Measurements from ENCODE around the gene MTHFD2L. TPM values are rescaled to one million over a fixed set of nuclear protein-coding genes. Genes with fewer than 3 reads are reported as not detected.

Gene MTHFD2L
- total and polyA plus RNA-seq, 8 donors, result 9.1 to 19.1 (median 16.6) TPM

DNA sequence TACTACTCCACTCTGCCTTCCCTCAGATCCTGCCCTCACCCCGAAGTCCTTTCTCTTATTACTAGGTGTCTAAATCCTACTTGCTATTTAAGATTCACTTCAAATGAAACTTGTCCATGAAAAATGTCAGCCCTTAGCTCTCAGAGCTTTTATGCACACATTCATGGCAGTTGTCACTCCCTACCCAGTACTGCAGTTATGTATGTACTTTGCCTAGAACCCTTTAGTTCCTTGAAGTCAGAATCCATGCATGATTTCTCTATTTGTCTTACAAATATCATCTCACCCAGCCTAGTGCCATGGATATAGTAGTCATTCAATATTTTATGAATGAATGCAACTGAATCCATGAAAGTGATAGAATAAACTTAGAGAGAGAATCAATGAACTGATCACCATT is 147.1 kb downstream of the MTHFD2L start:
- DNase-seq (no peak), ATAC-seq (no peak)
- Histone ChIP-seq H3K36me3 (no peaks in the 10 kb centered on the region), H3K27ac (no peak overlapping the region), H3K27me3 (no peaks in the 10 kb centered on the region), H3K4me1 (no peaks in the 10 kb centered on the region), H3K4me3 (no peak overlapping the region), H3K9me3 (no peaks in the 10 kb centered on the region)
- intact Hi-C loops (cut with DNase I), result no loop called here
- TF ChIP-seq, protein P1, sequence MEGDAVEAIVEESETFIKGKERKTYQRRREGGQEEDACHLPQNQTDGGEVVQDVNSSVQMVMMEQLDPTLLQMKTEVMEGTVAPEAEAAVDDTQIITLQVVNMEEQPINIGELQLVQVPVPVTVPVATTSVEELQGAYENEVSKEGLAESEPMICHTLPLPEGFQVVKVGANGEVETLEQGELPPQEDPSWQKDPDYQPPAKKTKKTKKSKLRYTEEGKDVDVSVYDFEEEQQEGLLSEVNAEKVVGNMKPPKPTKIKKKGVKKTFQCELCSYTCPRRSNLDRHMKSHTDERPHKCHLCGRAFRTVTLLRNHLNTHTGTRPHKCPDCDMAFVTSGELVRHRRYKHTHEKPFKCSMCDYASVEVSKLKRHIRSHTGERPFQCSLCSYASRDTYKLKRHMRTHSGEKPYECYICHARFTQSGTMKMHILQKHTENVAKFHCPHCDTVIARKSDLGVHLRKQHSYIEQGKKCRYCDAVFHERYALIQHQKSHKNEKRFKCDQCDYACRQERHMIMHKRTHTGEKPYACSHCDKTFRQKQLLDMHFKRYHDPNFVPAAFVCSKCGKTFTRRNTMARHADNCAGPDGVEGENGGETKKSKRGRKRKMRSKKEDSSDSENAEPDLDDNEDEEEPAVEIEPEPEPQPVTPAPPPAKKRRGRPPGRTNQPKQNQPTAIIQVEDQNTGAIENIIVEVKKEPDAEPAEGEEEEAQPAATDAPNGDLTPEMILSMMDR (IDR thresholded peaks at IDR 0.05), result no peak

GRCh38 chr4:74307170-74307569 is 149.3 kb downstream of the MTHFD2L start:
- Histone ChIP-seq H3K9me3 (no peaks in the 10 kb centered on the region), H3K36me3 (no peaks in the 10 kb centered on the region), H3K27me3 (no peaks in the 10 kb centered on the region), H3K4me3 (no peak overlapping the region), H3K4me1 (no peaks in the 10 kb centered on the region), H3K27ac (no peak overlapping the region)
- DNase-seq (no peak), ATAC-seq (no peak)
- intact Hi-C loops (cut with DNase I), result no loop called here
- TF ChIP-seq, protein P1 (IDR thresholded peaks at IDR 0.05), result no peak

DNA sequence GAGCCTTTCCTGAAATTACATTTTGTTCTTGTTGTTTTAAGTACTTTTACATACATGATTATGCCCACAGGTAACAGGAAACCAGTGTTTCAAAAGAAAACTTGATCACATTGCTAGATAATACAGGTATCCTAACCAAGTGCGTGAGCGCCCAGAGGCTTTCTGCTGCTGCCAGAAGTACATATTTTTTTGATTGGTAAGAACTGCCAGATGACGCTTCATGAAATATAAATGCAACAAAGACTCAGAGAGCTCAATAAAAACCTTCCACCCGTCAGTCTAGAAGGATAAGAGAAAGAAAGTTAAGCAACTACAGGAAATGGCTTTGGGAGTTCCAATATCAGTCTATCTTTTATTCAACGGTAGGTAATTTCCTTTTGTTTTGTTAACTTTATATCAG is 150.3 kb downstream of the MTHFD2L start, which contains the start of gene EPGN:
Gene EPGN, plus strand, starts transcription at position 256 of the 400 bp plus-strand sequence. Its CDS starts 64 bp downstream, at position 320.
- Histone ChIP-seq H3K36me3 (no peaks in the 10 kb centered on the region), H3K27me3 (no peaks in the 10 kb centered on the region), H3K27ac (no peak within 1 kb of the TSS), H3K4me3 (no peak within 1 kb of the TSS), H3K9me3 (no peaks in the 10 kb centered on the region), H3K4me1 (no peaks in the 10 kb centered on the region)
- TF ChIP-seq, protein P1 (IDR thresholded peaks at IDR 0.05), result no peak
- ATAC-seq (no peak), DNase-seq (no peak)
- intact Hi-C loops (cut with DNase I), result no loop called here

GRCh38 chr4:74309223-74309622 is 151.3 kb downstream of the MTHFD2L start:
- no peak for ATAC-seq
- H3K4me3 ChIP-seq, result no peak overlapping the region
- H3K27me3 ChIP-seq, result no peaks in the 10 kb centered on the region
- no peak overlapping the region for H3K27ac ChIP-seq
- H3K9me3 ChIP-seq, result no peaks in the 10 kb centered on the region
- no peaks in the 10 kb centered on the region for H3K4me1 ChIP-seq
- no peak for DNase-seq
- TF ChIP-seq, protein P1 (IDR thresholded peaks at IDR 0.05), result no peak
- intact Hi-C loops (cut with DNase I), result no loop called here
- no peaks in the 10 kb centered on the region for H3K36me3 ChIP-seq

DNA sequence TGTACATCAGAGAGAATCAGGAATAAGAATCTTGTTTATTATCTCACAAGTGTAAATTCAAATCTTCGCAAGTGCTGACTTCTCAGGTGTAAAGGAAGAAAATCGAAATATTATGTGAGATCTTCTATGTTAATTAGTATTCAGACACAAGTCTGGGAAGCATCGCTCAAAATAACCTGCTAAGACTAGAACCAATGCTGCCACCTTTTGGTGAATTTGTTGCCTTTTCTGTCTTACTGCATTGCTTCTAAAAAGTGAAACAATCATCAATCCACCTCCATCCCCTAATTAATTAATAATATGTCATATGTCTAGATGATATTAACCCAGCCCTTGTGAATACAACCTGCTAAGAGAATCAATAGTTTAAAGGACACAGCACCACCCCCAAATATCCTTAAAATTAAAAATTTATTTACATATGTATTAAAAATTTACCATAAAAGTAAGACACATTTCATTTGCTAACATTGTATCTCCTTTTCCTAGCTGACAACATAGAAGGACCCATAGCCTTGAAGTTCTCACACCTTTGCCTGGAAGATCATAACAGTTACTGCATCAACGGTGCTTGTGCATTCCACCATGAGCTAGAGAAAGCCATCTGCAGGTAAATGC is 153.9 kb downstream of the MTHFD2L start:
- intact Hi-C loops (cut with DNase I), result loop anchor here in 1 of 2 donors (10.0 kb wide), 1 partner anchor 117 kb away; no protein-coding TSS in a partner anchor
- DNase-seq (peak in 1 of 4 donors; percentile 51), ATAC-seq (peak; percentile 76)
- Histone ChIP-seq H3K27ac (no peak overlapping the region), H3K4me1 (no peaks in the 10 kb centered on the region), H3K36me3 (no peaks in the 10 kb centered on the region), H3K4me3 (no peak overlapping the region), H3K9me3 (no peaks in the 10 kb centered on the region), H3K27me3 (no peaks in the 10 kb centered on the region)
- TF ChIP-seq, protein P1 (IDR thresholded peaks at IDR 0.05), result peak; percentile 48 to 50

Measured in left lung (tissue), 10 donors.